HepG2 (cell line): ENCODE results near the gene COQ7. TPM values are rescaled to one million over a fixed set of nuclear protein-coding genes. Genes with fewer than 3 reads are reported as not detected.

Source experiments
- ARNT2 ChIP-seq: sonication (generic); formaldehyde crosslinking; IDR thresholded peaks from 2 replicates; pipeline ENCODE4 v1.8.0; 2022; ENCODE audit warnings: mild to moderate bottlenecking, low read depth, missing genetic modification reagents, moderate library complexity
- CCDC6 ChIP-seq: sonication (generic); formaldehyde crosslinking; IDR thresholded peaks from 2 replicates; pipeline ENCODE4 v1.8.1; 2022; ENCODE audit warnings: mild to moderate bottlenecking, missing genetic modification reagents, moderate library complexity
- ERF ChIP-seq: IDR thresholded peaks from 2 replicates; pipeline ENCODE4 v1.6.1; 2018; ENCODE audit warnings: missing biosample characterization, missing genetic modification reagents
- HNF4G ChIP-seq, 2 experiments: sonication (generic) in 1 of 2; formaldehyde crosslinking in 1 of 2; IDR thresholded peaks; 2 replicates each; pipeline versions ENCODE4 v1.4.0 to v1.6.1; 2011 to 2020; ENCODE audit warnings: borderline replicate concordance in 2 of 2, low read depth in 2 of 2, mild to moderate bottlenecking in 2 of 2, low read length in 1 of 2, missing genetic modification reagents in 1 of 2, moderate library complexity in 1 of 2
- IRX3 ChIP-seq: sonication (generic); formaldehyde crosslinking; IDR thresholded peaks from 2 replicates; pipeline ENCODE4 v1.8.1; 2023; ENCODE audit warnings: mild to moderate bottlenecking, low read depth, missing genetic modification reagents, borderline replicate concordance
- MAX ChIP-seq: IDR thresholded peaks from 2 replicates; pipeline ENCODE4 v1.6.1; 2012; ENCODE audit warnings: inconsistent platforms
- MEIS2 ChIP-seq: sonication (generic); formaldehyde crosslinking; IDR thresholded peaks from 2 replicates; pipeline ENCODE4 v1.9.0; 2021; ENCODE audit warnings: mild to moderate bottlenecking, missing genetic modification reagents
- MNT ChIP-seq: fragments of 450-650 bp; IDR thresholded peaks from 2 replicates; pipeline ENCODE4 v1.6.1; 2016
- MXD1 ChIP-seq: sonication (generic); formaldehyde crosslinking; IDR thresholded peaks from 2 replicates; pipeline ENCODE4 v1.4.0; 2020; ENCODE audit warnings: mild to moderate bottlenecking, missing genetic modification reagents
- NFIC ChIP-seq: IDR thresholded peaks from 2 replicates; pipeline ENCODE4 v1.6.1; 2012; ENCODE audit warnings: mild to moderate bottlenecking, low read length, inconsistent platforms
- SIN3B ChIP-seq: fragments of 150-350 bp; IDR thresholded peaks from 2 replicates; pipeline ENCODE4 v1.6.1; 2014; ENCODE audit warnings: low read length
- SIX1 ChIP-seq: sonication (generic); formaldehyde crosslinking; IDR thresholded peaks from 2 replicates; pipeline ENCODE4 v1.4.0; 2020; ENCODE audit warnings: missing genetic modification reagents, borderline replicate concordance
- SNAI1 ChIP-seq: sonication (generic); formaldehyde crosslinking; IDR thresholded peaks from 2 replicates; pipeline ENCODE4 v1.5.0; 2020; ENCODE audit warnings: mild to moderate bottlenecking, missing genetic modification reagents, borderline replicate concordance
- SYNCRIP ChIP-seq: fragments of 200-400 bp; formaldehyde crosslinking; IDR thresholded peaks from 2 replicates; pipeline ENCODE4 v1.6.1; 2018; ENCODE audit warnings: mild to moderate bottlenecking, low read depth, low read length; ENCODE audit not compliant: insufficient read depth
- TEAD2 ChIP-seq: sonication (generic); formaldehyde crosslinking; IDR thresholded peaks from 2 replicates; pipeline ENCODE4 v1.9.0; 2021; ENCODE audit warnings: missing genetic modification reagents
- THAP7 ChIP-seq: sonication (generic); formaldehyde crosslinking; IDR thresholded peaks from 2 replicates; pipeline ENCODE4 v1.8.1; 2023; ENCODE audit warnings: mild to moderate bottlenecking, missing genetic modification reagents
- ZFP41 ChIP-seq: sonication (generic); formaldehyde crosslinking; IDR thresholded peaks from 2 replicates; pipeline ENCODE4 v1.4.0; 2020; ENCODE audit warnings: mild to moderate bottlenecking, missing genetic modification reagents, borderline replicate concordance
- ZFX ChIP-seq: sonication (generic); formaldehyde crosslinking; IDR thresholded peaks from 2 replicates; pipeline ENCODE4 v1.4.0; 2020; ENCODE audit warnings: mild to moderate bottlenecking, low read depth, missing genetic modification reagents, moderate library complexity
- ZMYM4 ChIP-seq: sonication (generic); formaldehyde crosslinking; IDR thresholded peaks from 2 replicates; pipeline ENCODE4 v1.8.1; 2023; ENCODE audit warnings: mild to moderate bottlenecking, missing genetic modification reagents
- ZNF432 ChIP-seq: sonication (generic); formaldehyde crosslinking; IDR thresholded peaks from 2 replicates; pipeline ENCODE4 v1.5.0; 2020; ENCODE audit warnings: missing genetic modification reagents, mild to moderate bottlenecking, borderline replicate concordance
- ZNF441 ChIP-seq: sonication (generic); formaldehyde crosslinking; IDR thresholded peaks from 2 replicates; pipeline ENCODE4 v1.7.0; 2021; ENCODE audit warnings: missing genetic modification reagents, borderline replicate concordance
- ZNF652 ChIP-seq: IDR thresholded peaks from 2 replicates; pipeline ENCODE4 v1.6.1; 2016; ENCODE audit warnings: low read depth, borderline replicate concordance
- ZNF770 ChIP-seq: sonication (generic); formaldehyde crosslinking; IDR thresholded peaks from 2 replicates; pipeline ENCODE4 v1.5.0; 2020; ENCODE audit warnings: mild to moderate bottlenecking, missing genetic modification reagents
- ZNF773 ChIP-seq: sonication (generic); formaldehyde crosslinking; IDR thresholded peaks from 2 replicates; pipeline ENCODE4 v1.4.0; 2020; ENCODE audit warnings: missing genetic modification reagents, borderline replicate concordance
- polyA plus RNA-seq, 8 experiments: library from polyadenylated mRNA; depleted of rRNA in 3 of 8; stranded (reverse) in 7 of 8; unstranded in 1 of 8; fragments of >200 nt; fragmentation: Illumina TruSeq in 4 of 8; extraction: Trizol in 4 of 8; gene quantifications; 2 replicates each; pipeline versions ENCODE4 v1.2.1 to v1.2.3, GENCODE V29; 2011 to 2016; ENCODE audit warnings: low read depth in 4 of 8, missing spikeins in 1 of 8, mixed read lengths in 1 of 8; ENCODE audit not compliant: insufficient read depth in 1 of 8
- total RNA-seq, 5 experiments: library from RNA; depleted of rRNA; stranded (reverse); fragments of >200 nt; fragmentation: Illumina TruSeq; extraction: Trizol; gene quantifications; 2 replicates each; pipeline ENCODE4 v1.2.3, GENCODE V29; 2016; ENCODE audit warnings: low read depth in 1 of 5

The COQ7 gene
- total and polyA plus RNA-seq, 2 of the 13 experiments (the other 11 are each of a cell fraction or from before 2014, with no cell fraction given): 20.1 to 45.7 TPM

- TF ChIP-seq ZNF770 (CRISPR knock-in tag) (no peak), SIN3B (peak; percentile 86), ZMYM4 (peak; percentile 92), CCDC6 (CRISPR knock-in tag) (no peak; the same call in 1 of the 2 replicates), MNT (peak; percentile 73), SYNCRIP (no peak), ZNF432 (CRISPR knock-in tag) (no peak), MAX (peak; percentile 91), HNF4G (IDR thresholded peaks at IDR 0.05; ENCODE audit: borderline replicate concordance, low read depth, low read length) (no peak), HNF4G (CRISPR knock-in tag; IDR thresholded peaks at IDR 0.05; ENCODE audit: borderline replicate concordance, low read depth) (peak; percentile 38; the same call in 1 of the 2 replicates), ZNF773 (CRISPR knock-in tag) (no peak; the same call in 1 of the 2 replicates), NFIC (peak; percentile 23; the same call in 1 of the 2 replicates), THAP7 (CRISPR knock-in tag) (peak; percentile 37; the same call in 1 of the 2 replicates), ZNF652 (no peak), SIX1 (CRISPR knock-in tag) (no peak; the same call in 1 of the 2 replicates), IRX3 (peak; percentile 84; the same call in 1 of the 2 replicates), ARNT2 (CRISPR knock-in tag) (peak; percentile 82), ZNF441 (CRISPR knock-in tag) (peak; percentile 56), ZFX (CRISPR knock-in tag) (peak; percentile 97), SNAI1 (no peak), MXD1 (peak; percentile 65; the same call in 1 of the 2 replicates), ERF (CRISPR knock-in tag) (peak; percentile 86), ZFP41 (CRISPR knock-in tag) (no peak), TEAD2 (CRISPR knock-in tag) (no peak), MEIS2 (CRISPR knock-in tag) (peak; percentile 88)
Observed at GRCh38 chr16:19067349-19068236, at the start of gene COQ7 (continued).
